Left lung (tissue), 10 donors: Measurements from ENCODE around the gene AHRR. TPM values are rescaled to one million over a fixed set of nuclear protein-coding genes. Genes with fewer than 3 reads are reported as not detected.

Source experiments
- ATAC-seq: fragments of 200-7000 bp; cut with Tn5 transposase; one replicate; pipeline ENCODE4 v1.9.1; 2020; ENCODE audit warnings: moderate library complexity
- DNase-seq, 4 donors: peaks; one replicate each; pipeline ENCODE4 v3.0.0-alpha.2; 2013 to 2020
- H3K27ac ChIP-seq, 2 donors: fragments of 200-600 bp; sonication (generic) in 1 of 2; one replicate each; pipeline versions ENCODE4 v1.5.0 to v1.8.0; 2020 to 2021
- H3K27me3 ChIP-seq, 2 donors: fragments of 200-600 bp; sonication (generic) in 1 of 2; one replicate each; pipeline versions ENCODE4 v1.5.0 to v1.8.0; 2020 to 2021
- H3K36me3 ChIP-seq, 2 donors: fragments of 200-600 bp; sonication (generic) in 1 of 2; one replicate each; pipeline versions ENCODE4 v1.5.0 to v1.8.0; 2020 to 2021
- H3K4me1 ChIP-seq, 2 donors: fragments of 200-600 bp; one replicate each; pipeline ENCODE4 v1.8.0; 2021
- H3K4me3 ChIP-seq, 2 donors: fragments of 200-600 bp; sonication (generic) in 1 of 2; one replicate each; pipeline versions ENCODE4 v1.5.0 to v1.8.0; 2020 to 2021; ENCODE audit warnings: mild to moderate bottlenecking in 1 of 2
- H3K9me3 ChIP-seq, 2 donors: fragments of 200-600 bp; sonication (generic) in 1 of 2; one replicate each; pipeline versions ENCODE4 v1.5.0 to v1.8.0; 2020 to 2021
- CTCF ChIP-seq, 2 donors: fragments of 200-600 bp; sonication (generic) in 1 of 2; IDR thresholded peaks; one replicate each; pipeline versions ENCODE4 v1.5.0 to v1.8.0; 2021; ENCODE audit warnings: antibody characterized with exemption in 2 of 2
- intact Hi-C, 2 donors: fragments of 100-400 bp; cut with DNase I; formaldehyde crosslinking; loops; one replicate each; pipeline versions ENCODE4 v1.11.2 to v1.14.2; 2022
- polyA plus RNA-seq, 6 donors: library from polyadenylated mRNA; unstranded; fragments of 120-200 nt; gene quantifications; one replicate each; pipeline ENCODE4 v1.2.1, GENCODE V29; 2013; ENCODE audit not compliant: insufficient read length in 6 of 6
- total RNA-seq, 2 donors: library from RNA; stranded (reverse); fragmentation: NEBNext Ultra II Directional; extraction: Animal tissue kit (Norgen Biotek cat#: 25700); gene quantifications; one replicate each; pipeline ENCODE4 v1.2.1, GENCODE V29; 2021
- donor health status: DM: no; HTN: yes; CAD: no.
- donor health status: DM: no; HTN: no; CAD: no.

The AHRR gene
- total and polyA plus RNA-seq, 8 donors = 0.32 to 8.4 (median 4.7) TPM

- intact Hi-C loops = no loop called here
Measured at GRCh38 chr5:423233-423565, 101.7 kb downstream of the AHRR start.

GRCh38 chr5:423626-424261 is 102.2 kb downstream of the AHRR start:
- Histone ChIP-seq H3K4me1 (no peaks in the 10 kb centered on the region), H3K27ac (no peak overlapping the region), H3K4me3 (no peak overlapping the region), H3K27me3 (no peaks in the 10 kb centered on the region), H3K9me3 (no peaks in the 10 kb centered on the region), H3K36me3 (no peaks in the 10 kb centered on the region)
- intact Hi-C loops = no loop called here
- TF ChIP-seq CTCF (IDR thresholded peaks at IDR 0.05) = no peak
- no peak for ATAC-seq
- DNase-seq = no peak

More at GRCh38 chr5:423233-423565, 101.7 kb downstream of the AHRR start:
- Histone ChIP-seq H3K9me3 (no peaks in the 10 kb centered on the region), H3K36me3 (no peaks in the 10 kb centered on the region), H3K27me3 (no peaks in the 10 kb centered on the region), H3K27ac (no peak overlapping the region), H3K4me1 (no peaks in the 10 kb centered on the region), H3K4me3 (no peak overlapping the region)
- no peak for TF ChIP-seq CTCF (IDR thresholded peaks at IDR 0.05)
- DNase-seq (no peak), ATAC-seq (no peak)

GRCh38 chr5:424301-425110 is 103.0 kb downstream of the AHRR start:
- DNase-seq = no peak
- intact Hi-C loops = no loop called here
- Histone ChIP-seq H3K36me3 (no peaks in the 10 kb centered on the region), H3K27me3 (no peaks in the 10 kb centered on the region), H3K4me3 (no peak overlapping the region), H3K27ac (no peak overlapping the region), H3K9me3 (no peaks in the 10 kb centered on the region), H3K4me1 (peaks cover 0 to under 1% of the 10 kb centered on the region in 2 donors)
- no peak for ATAC-seq
- no peak for TF ChIP-seq CTCF (IDR thresholded peaks at IDR 0.05)

- Histone ChIP-seq H3K9me3 (no peaks in the 10 kb centered on the region), H3K36me3 (no peaks in the 10 kb centered on the region), H3K4me1 (peaks cover 0 to 4% of the 10 kb centered on the region in 2 donors), H3K27ac (no peak overlapping the region), H3K4me3 (no peak overlapping the region), H3K27me3 (no peaks in the 10 kb centered on the region)
- no peak for TF ChIP-seq CTCF (IDR thresholded peaks at IDR 0.05)
- DNase-seq (no peak), ATAC-seq (no peak)
- intact Hi-C loops = no loop called here
Measured at GRCh38 chr5:425714-426113, 104.2 kb downstream of the AHRR start.

- no peak for TF ChIP-seq CTCF (IDR thresholded peaks at IDR 0.05)
- ATAC-seq = no peak
- intact Hi-C loops = no loop called here
Measured at GRCh38 chr5:426392-426976, 105.0 kb downstream of the AHRR start.

More at GRCh38 chr5:426392-426976, 105.0 kb downstream of the AHRR start:
- no peak overlapping the region for H3K27ac ChIP-seq
- no peak overlapping the region for H3K4me3 ChIP-seq
- no peak for DNase-seq
- no peaks in the 10 kb centered on the region for H3K9me3 ChIP-seq
- no peaks in the 10 kb centered on the region for H3K27me3 ChIP-seq
- H3K36me3 ChIP-seq = no peaks in the 10 kb centered on the region
- H3K4me1 ChIP-seq = peaks cover 0 to 4% of the 10 kb centered on the region in 2 donors
